Lower leg skin (tissue), 3 donors: ENCODE results near the gene TMCC2.

Source experiments
- CTCF ChIP-seq, 3 donors: fragments of 450-650 bp; IDR thresholded peaks; one replicate each; pipeline ENCODE4 v1.5.1; 2016; ENCODE audit warnings: antibody characterized with exemption in 3 of 3, mild to moderate bottlenecking in 3 of 3, moderate library complexity in 2 of 3
- POLR2A ChIP-seq, 2 donors: fragments of 450-650 bp; IDR thresholded peaks; one replicate each; pipeline ENCODE4 v1.6.1; 2016 to 2017; ENCODE audit warnings: antibody characterized with exemption in 2 of 2, mild to moderate bottlenecking in 1 of 2, moderate library complexity in 1 of 2

DNA sequence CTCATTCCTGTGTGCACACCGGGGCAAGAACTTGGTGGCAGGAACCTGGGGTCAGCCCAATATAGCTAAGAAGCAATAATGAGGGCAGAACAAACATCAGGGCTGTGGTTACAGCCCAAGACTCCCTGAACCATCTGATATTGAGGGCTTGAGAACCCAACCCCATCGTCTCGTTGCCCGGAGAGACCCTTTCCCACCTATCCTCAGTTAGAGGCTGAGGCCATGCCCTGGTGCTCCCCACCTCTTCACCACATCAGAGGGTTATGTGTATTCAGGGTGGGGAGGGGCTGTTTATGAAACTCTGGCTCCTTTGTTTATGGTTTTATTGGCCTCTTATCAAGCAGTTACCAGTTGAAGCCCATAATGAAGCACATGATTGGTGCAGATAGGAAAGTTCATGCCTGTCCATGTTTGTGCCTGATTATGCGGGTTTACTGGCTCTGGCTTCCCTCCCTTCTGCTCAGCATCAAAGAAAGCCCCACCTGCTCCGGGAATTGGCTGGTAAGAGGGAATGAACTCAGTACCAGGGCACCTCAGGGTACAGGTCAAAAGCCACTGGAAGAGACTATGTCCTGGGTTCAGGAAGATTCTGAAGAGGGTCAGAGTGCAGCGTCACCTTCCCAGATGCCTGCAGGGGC, 79.3 kb downstream of the TMCC2 start:
- TF ChIP-seq CTCF (IDR thresholded peaks at IDR 0.05) (no peak), POLR2A (IDR thresholded peaks at IDR 0.05) (no peak)
